ENCODE data around the gene FGF10.

GRCh38 chr5:44412286-44412685, 23.1 kb upstream of the FGF10 start:
- TF ChIP-seq POLR2A (IDR thresholded peaks at IDR 0.05; ENCODE audit: low read length) (no peak), GATA1 (IDR thresholded peaks at IDR 0.05; ENCODE audit: low read depth, low read length) (no peak)

Measured in erythroblast (primary cell).